Osteoblast (primary cell): ENCODE data around the gene ZSWIM5. TPM values are rescaled to one million over a fixed set of nuclear protein-coding genes. Genes with fewer than 3 reads are reported as not detected.

ENCODE experiments used
- DNase-seq: peaks from one replicate; pipeline ENCODE4 v3.0.0; 2011; ENCODE audit warnings: low spot score, mixed read lengths; ENCODE audit not compliant: insufficient read length; ENCODE audit errors: missing footprints
- H2AFZ ChIP-seq: 2 replicates; pipeline ENCODE4 v1.6.0; 2011; ENCODE audit warnings: mild to moderate bottlenecking, low read length
- H3K27ac ChIP-seq: 2 replicates; pipeline ENCODE4 v1.5.1; 2011; ENCODE audit warnings: mild to moderate bottlenecking, low read depth, low read length, moderate library complexity
- H3K27me3 ChIP-seq: 2 replicates; pipeline ENCODE4 v1.6.0; 2012; ENCODE audit warnings: mild to moderate bottlenecking, control low read depth, inconsistent platforms, low read length, moderate library complexity; ENCODE audit not compliant: insufficient read depth
- H3K36me3 ChIP-seq: 2 replicates; pipeline ENCODE4 v1.5.1; 2011; ENCODE audit warnings: mild to moderate bottlenecking, low read length, control low read depth, moderate library complexity; ENCODE audit not compliant: insufficient read depth
- H3K4me1 ChIP-seq: 2 replicates; pipeline ENCODE4 v1.5.1; 2011; ENCODE audit warnings: mild to moderate bottlenecking, low read length, control low read depth, moderate library complexity; ENCODE audit not compliant: insufficient read depth
- H3K4me2 ChIP-seq: 2 replicates; pipeline ENCODE4 v1.6.0; 2011; ENCODE audit warnings: mild to moderate bottlenecking, low read length; ENCODE audit not compliant: insufficient read depth
- H3K4me3 ChIP-seq: fragments of 200-600 bp; sonication (generic); 3 replicates; pipeline ENCODE4 v1.5.1; 2012; ENCODE audit warnings: mild to moderate bottlenecking, low read length, inconsistent platforms; ENCODE audit not compliant: insufficient read depth
- H3K79me2 ChIP-seq: 2 replicates; pipeline ENCODE4 v1.6.0; 2012; ENCODE audit warnings: mild to moderate bottlenecking, low read length, control low read depth, inconsistent platforms; ENCODE audit not compliant: insufficient read depth
- H3K9me3 ChIP-seq: 2 replicates; pipeline ENCODE4 v1.5.1; 2011; ENCODE audit warnings: low read depth, low read length, control low read depth
- H4K20me1 ChIP-seq: 2 replicates; pipeline ENCODE4 v1.6.0; 2012; ENCODE audit warnings: mild to moderate bottlenecking, low read length, control low read depth; ENCODE audit not compliant: insufficient read depth
- CTCF ChIP-seq: IDR thresholded peaks from 2 replicates; pipeline ENCODE4 v1.5.1; 2011; ENCODE audit warnings: mild to moderate bottlenecking, low read depth, low read length, moderate library complexity; ENCODE audit errors: extremely low read depth
- total RNA-seq: library from RNA; depleted of rRNA; stranded (reverse); fragments of >200 nt; gene quantifications from 2 replicates; pipeline ENCODE4 v1.2.3, GENCODE V29; 2012

The ZSWIM5 gene
- total RNA-seq, 1 donor: 0.36 TPM

GRCh38 chr1:45051005-45051772, 155.2 kb downstream of the ZSWIM5 start:
- no peaks in the 10 kb centered on the region for H4K20me1 ChIP-seq
- TF ChIP-seq CTCF: no peak
- no peaks in the 10 kb centered on the region for H3K9me3 ChIP-seq
- H3K4me3 ChIP-seq: no peak overlapping the region
- H3K27me3 ChIP-seq: no peaks in the 10 kb centered on the region
- H3K4me2 ChIP-seq: no peak overlapping the region
- no peak for DNase-seq
- H3K36me3 ChIP-seq: no peaks in the 10 kb centered on the region
- H2AFZ ChIP-seq: no peak overlapping the region
- H3K79me2 ChIP-seq: no peaks in the 10 kb centered on the region
- H3K27ac ChIP-seq: no peak overlapping the region
- H3K4me1 ChIP-seq: no peaks in the 10 kb centered on the region

DNA sequence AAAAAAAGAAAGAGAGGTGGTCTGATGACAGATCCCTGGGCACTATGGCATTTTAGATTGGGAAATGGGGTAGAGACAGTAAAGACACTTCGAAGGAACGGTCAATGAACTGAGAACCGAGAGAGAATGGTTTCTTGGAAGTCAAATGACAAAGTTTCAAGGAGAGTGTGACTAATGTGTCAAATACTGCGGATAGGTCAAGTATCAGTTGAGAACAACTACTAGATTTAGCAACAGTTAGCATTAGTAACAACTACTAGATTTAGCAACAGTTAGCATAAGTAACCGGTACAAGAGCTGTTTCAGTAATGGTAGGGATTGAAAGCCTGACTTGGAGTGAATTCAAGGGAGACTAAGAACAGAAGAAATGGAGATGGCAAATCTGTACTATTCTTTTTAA, 159.4 kb downstream of the ZSWIM5 start:
- H3K4me3 ChIP-seq: no peak overlapping the region
- H3K27me3 ChIP-seq: no peaks in the 10 kb centered on the region
- TF ChIP-seq CTCF: no peak
- H2AFZ ChIP-seq: no peak overlapping the region
- H3K79me2 ChIP-seq: no peaks in the 10 kb centered on the region
- no peak for DNase-seq
- H3K4me1 ChIP-seq: no peaks in the 10 kb centered on the region
- H4K20me1 ChIP-seq: no peaks in the 10 kb centered on the region
- H3K36me3 ChIP-seq: no peaks in the 10 kb centered on the region
- no peak overlapping the region for H3K4me2 ChIP-seq
- no peak overlapping the region for H3K27ac ChIP-seq
- no peaks in the 10 kb centered on the region for H3K9me3 ChIP-seq

DNA sequence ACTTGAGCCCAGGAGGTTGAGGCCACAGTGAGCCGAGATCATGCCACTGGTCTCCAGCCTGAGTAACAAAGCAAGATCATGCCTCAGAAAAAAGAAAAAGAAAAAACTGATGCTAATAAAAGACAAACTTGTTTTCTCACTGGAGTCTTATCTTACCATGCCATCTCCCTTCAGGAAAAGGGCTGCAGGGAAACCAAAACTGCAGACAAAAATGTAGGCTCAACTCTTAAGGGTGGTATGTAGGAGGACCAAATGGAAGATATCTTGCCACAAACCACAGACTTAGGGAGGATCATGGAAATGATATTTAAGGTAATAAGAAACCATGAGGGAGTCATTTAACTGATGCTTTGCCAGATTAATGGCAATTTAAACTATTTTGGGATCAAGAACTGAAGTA, 161.5 kb downstream of the ZSWIM5 start:
- Histone ChIP-seq H3K27ac (no peak overlapping the region), H3K79me2 (no peaks in the 10 kb centered on the region), H3K27me3 (no peaks in the 10 kb centered on the region), H2AFZ (no peak overlapping the region), H3K4me2 (no peak overlapping the region), H3K4me1 (no peaks in the 10 kb centered on the region), H3K4me3 (no peak overlapping the region), H3K9me3 (no peaks in the 10 kb centered on the region), H4K20me1 (no peaks in the 10 kb centered on the region), H3K36me3 (no peaks in the 10 kb centered on the region)
- no peak for TF ChIP-seq CTCF
- no peak for DNase-seq

GRCh38 chr1:45043094-45043493, 163.3 kb downstream of the ZSWIM5 start:
- no peak for DNase-seq
- no peaks in the 10 kb centered on the region for H3K36me3 ChIP-seq
- no peak for TF ChIP-seq CTCF
- no peak overlapping the region for H2AFZ ChIP-seq
- H3K4me2 ChIP-seq: no peak overlapping the region
- no peaks in the 10 kb centered on the region for H3K9me3 ChIP-seq
- H3K27me3 ChIP-seq: no peaks in the 10 kb centered on the region
- no peaks in the 10 kb centered on the region for H4K20me1 ChIP-seq
- no peaks in the 10 kb centered on the region for H3K4me1 ChIP-seq
- no peaks in the 10 kb centered on the region for H3K79me2 ChIP-seq
- H3K4me3 ChIP-seq: no peak overlapping the region
- H3K27ac ChIP-seq: no peak overlapping the region
